ENCODE measurements around the gene ORC2. TPM values are rescaled to one million over a fixed set of nuclear protein-coding genes. Genes with fewer than 3 reads are reported as not detected.

The ORC2 gene
- total and polyA plus RNA-seq, 10 of the 15 experiments (the other 5 are each of a cell fraction or from before 2014, with no cell fraction given) = 6.1 to 36.9 (median 17.6) TPM

DNA sequence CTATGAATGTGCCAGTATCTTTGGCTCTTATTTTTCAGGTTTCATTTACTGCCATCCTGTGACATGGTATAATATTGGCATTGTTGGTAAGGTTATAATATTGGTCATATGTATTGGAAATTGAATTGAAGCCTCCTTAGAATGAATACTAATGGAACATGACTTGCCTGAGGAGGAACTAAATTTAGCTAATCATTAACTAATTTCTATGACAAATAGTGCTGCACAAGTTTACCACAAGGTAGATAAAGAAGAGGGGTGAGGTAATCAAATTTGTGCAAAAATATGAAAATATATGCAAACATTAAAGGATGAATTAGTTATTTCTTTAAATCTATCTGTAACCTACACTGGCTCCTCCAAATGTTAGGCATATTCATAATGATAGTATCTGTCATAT lies 43.2 kb upstream of the ORC2 start:
- Histone ChIP-seq H3K9me3 (replicated peaks; ENCODE audit: control insufficient read depth, insufficient read depth, low read length) (no peaks in the 10 kb centered on the region), H4K20me1 (ENCODE audit: control insufficient read depth, insufficient read depth) (no peaks in the 10 kb centered on the region), H3K27me3 (replicated peaks in 1 of 2; ENCODE audit: control insufficient read depth in 2 of 2, insufficient read depth in 2 of 2, low read length in 1 of 2) (no peaks in the 10 kb centered on the region), H2AFZ (ENCODE audit: control insufficient read depth, low read depth, low read length) (no peak overlapping the region), H3K4me2 (ENCODE audit: control insufficient read depth, insufficient read depth) (no peak overlapping the region), H3K9ac (ENCODE audit: control insufficient read depth, insufficient read depth, low read length) (no peak overlapping the region), H3K79me2 (ENCODE audit: control insufficient read depth, insufficient read depth, low read length) (no peaks in the 10 kb centered on the region), H3K4me3 (no peak overlapping the region), H3K4me1 (ENCODE audit: control insufficient read depth, insufficient read depth, low read length) (no peaks in the 10 kb centered on the region), H3K36me3 (ENCODE audit: control insufficient read depth in 2 of 2, insufficient read depth in 2 of 2, low read length in 1 of 2) (peaks cover 0 to 8% of the 10 kb centered on the region in 2 experiments; a peak in 2 of 4 replicates), H3K27ac (ENCODE audit: control insufficient read depth, insufficient read depth) (no peak overlapping the region)
- no peak for ATAC-seq
- SMC1A ChIA-PET (ENCODE audit: uncharacterized antibody, unreplicated experiment) = no interaction called here
- FAIRE-seq = no peak
- RAD21 ChIA-PET (ENCODE audit: unreplicated experiment) = no interaction called here
- CTCF ChIA-PET = no interaction called here
- TF ChIP-seq SMAD1 (IDR thresholded peaks at IDR 0.05; ENCODE audit: low read depth, partially characterized antibody) (no peak), USF2 (IDR thresholded peaks at IDR 0.05; ENCODE audit: borderline replicate concordance, low read depth, low read length) (no peak), SUZ12 (IDR thresholded peaks at IDR 0.05; ENCODE audit: unreplicated experiment) (no peak), STAT3 (IDR thresholded peaks at IDR 0.05; ENCODE audit: low read depth, low read length) (no peak), SIX5 (IDR thresholded peaks at IDR 0.05; ENCODE audit: low read depth, low read length, severe bottlenecking) (no peak), BRCA1 (IDR thresholded peaks at IDR 0.05; ENCODE audit: low read depth, low read length) (no peak), SRF (IDR thresholded peaks at IDR 0.05; ENCODE audit: low read depth in 2 of 2, low read length in 2 of 2) (no peak), EP300 (IDR thresholded peaks at IDR 0.05; ENCODE audit: borderline replicate concordance in 1 of 2, control insufficient read depth in 1 of 2, low read depth in 2 of 2, low read length in 2 of 2) (no peak), MYC (IDR thresholded peaks at IDR 0.05; ENCODE audit: insufficient read depth, insufficient read length, insufficient replicate concordance, low read length, severe bottlenecking) (no peak), POLR2A (IDR thresholded peaks at IDR 0.05; ENCODE audit: low read depth, low read length) (no peak), POLR2AphosphoS2 (IDR thresholded peaks at IDR 0.05; ENCODE audit: low read depth, low read length) (no peak), NKRF (conservative IDR thresholded peaks at IDR 0.05) (no peak), SMARCA5 (IDR thresholded peaks at IDR 0.05) (no peak), MAX (IDR thresholded peaks at IDR 0.05; ENCODE audit: low read depth, low read length) (no peak), ETV6 (conservative IDR thresholded peaks at IDR 0.05 in 1 of 2, IDR thresholded peaks at IDR 0.05 in 1 of 2; ENCODE audit: borderline replicate concordance in 1 of 2, low read depth in 1 of 2) (no peak)
- DNase-seq (ENCODE audit: low read depth, low spot score) = no peak
- intact Hi-C loops (cut with micrococcal nuclease; ENCODE audit: unreplicated experiment) = no loop called here
- POLR2A ChIA-PET = no interaction called here
- in situ Hi-C loops (cut with MboI) = no loop called here
- no TSS peak for BruUV-seq (replicated peaks)

All from GM12878 (cell line).